GDM1 (cell line): ENCODE results near the gene TMEM41A.
"Not testable (repeated sequence)": the region's sequence is repeated elsewhere in the genome, so short reads cannot be mapped to it uniquely, and the experiment has no call there.

ENCODE experiments used
- DNase-seq: peaks from one replicate; lab custom pipeline; 2025; lab: John Stamatoyannopoulos, UW

TMEM41A gene

DNA sequence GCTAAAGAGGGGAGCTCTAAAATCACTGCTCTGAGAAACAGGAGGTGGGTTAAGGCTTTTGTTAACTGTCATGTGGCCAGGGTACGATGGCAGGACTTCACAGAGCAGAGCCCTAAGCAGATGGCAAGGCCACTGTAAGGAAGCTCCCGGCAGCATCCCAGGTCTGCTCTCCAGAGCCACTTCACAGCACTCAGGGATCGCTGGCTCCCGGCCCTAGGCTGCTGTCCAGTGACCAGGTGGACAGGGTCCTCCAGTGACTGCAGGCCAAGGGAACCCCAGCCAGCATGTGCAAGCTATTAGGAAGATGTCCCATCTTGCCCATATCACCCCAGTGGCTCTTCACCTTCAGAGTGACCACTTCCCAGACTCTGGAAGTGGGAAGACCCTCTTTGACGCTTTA lies 10.4 kb downstream of the TMEM41A start:
- no peak for DNase-seq

DNA sequence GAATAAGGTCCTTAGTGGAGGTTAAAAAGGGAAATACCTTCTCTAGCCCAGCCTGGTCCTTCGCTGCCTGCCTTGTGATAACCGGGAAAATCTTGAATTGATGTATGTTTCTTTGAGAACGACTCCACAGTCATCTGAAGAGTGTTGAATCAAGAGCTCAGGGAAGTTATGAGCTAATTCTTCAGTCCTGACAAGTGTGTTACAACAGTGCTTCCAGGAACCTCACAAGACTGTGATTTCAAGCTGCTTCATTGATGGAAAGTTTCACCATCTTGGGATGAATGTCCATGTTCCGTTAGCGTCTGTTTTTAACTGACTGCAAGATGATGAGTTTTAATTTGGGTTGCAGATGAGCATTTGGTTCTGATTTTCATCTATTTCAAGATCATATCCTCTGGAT lies 12.4 kb downstream of the TMEM41A start:
- no peak for DNase-seq

GRCh38 chr3:185484296-185484695 lies 14.5 kb downstream of the TMEM41A start:
- DNase-seq = no peak

- no peak for DNase-seq
Measured at GRCh38 chr3:185479373-185479945, 19.4 kb downstream of the TMEM41A start.

DNA sequence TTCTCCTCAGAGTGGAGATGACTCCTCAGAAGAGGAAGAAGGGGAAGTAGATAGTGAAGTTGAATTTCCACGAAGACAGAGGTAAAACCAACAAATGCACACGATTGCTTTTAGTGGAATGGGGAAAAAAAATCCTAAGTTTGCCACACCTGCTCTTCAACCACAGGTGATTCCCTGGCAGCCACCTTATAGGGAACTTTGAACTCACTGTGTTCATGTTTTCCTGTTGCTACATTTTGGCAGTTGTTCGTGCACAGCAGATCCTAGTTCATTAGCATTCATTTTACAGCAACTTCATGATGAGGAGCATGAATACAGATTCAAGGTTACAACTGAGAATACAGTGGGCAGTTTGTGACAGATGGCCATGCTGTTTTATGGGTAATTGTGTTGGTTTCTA lies 21.5 kb downstream of the TMEM41A start:
- DNase-seq = no peak

DNA sequence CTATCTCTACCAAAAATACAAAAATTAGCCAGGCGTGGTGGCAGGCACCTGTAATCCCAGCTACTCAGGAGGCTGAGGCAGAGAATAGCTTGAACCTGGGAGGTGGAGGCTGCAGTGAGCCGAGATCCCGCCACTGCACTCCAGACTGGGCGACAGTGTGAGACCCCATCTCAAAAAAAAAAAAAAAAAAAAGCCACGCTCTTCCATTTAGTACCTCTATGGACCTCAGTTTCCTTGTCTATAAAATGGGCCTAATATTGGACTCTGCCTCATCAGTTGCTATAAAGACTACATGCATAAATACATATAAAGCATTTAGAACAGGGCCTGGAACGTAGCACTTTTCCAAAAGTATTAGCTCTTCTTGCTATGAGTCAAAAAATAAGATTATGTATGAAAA lies 23.9 kb downstream of the TMEM41A start:
- not testable (repeated sequence) for DNase-seq

DNA sequence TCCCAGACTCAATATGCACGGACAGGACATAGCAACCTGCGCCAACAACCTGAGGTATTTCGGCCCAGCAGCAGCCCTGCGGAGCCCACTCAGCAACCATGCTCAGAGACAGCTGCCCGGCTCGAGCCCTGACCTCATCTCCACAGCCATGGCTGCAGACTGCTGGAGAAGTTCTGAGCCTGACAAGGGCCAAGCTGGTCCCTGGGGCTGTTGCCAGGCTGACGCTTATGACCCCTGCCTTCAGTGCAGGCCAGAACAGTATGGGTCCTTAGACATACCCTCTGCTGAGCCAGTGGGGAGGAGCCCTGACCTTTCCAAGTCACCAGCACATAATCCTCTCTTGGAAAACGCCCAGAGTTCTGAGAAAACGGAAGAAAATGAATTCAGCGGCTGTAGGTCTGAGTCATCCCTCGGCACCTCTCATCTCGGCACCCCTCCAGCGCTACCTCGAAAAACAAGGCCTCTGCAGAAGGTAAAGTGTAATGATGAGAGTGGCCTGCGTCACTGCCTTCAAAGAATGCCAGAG lies 25.5 kb downstream of the TMEM41A start:
- DNase-seq = no peak

DNA sequence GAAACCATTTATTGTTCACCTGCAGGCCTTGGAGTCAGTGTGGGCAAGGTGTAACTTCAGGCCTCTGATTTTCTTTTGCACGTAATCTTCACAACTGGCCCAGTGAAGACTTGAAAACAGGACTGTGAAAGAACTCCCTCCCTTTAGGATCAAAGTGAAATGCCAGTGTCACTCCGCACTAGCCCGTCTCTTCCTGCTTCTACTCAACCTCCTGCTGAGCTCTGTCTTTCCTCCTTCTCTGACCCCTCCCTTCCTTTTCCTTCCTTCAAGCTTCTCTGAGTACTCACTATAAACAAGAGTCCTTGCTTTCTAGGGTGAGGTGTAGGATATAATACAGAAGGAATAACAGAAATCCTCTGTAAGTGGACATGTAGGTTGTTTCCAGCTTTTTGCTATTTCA lies 28.5 kb downstream of the TMEM41A start:
- DNase-seq = no peak

- no peak for DNase-seq
Measured at GRCh38 chr3:185469542-185469941, 29.3 kb downstream of the TMEM41A start.

GRCh38 chr3:185466123-185466522 lies 32.7 kb downstream of the TMEM41A start:
- not testable (repeated sequence) for DNase-seq

- no peak for DNase-seq
Measured at GRCh38 chr3:185465471-185465870, 33.4 kb downstream of the TMEM41A start.

- DNase-seq = no peak
Measured at GRCh38 chr3:185460719-185461350, 38.0 kb downstream of the TMEM41A start.

DNA sequence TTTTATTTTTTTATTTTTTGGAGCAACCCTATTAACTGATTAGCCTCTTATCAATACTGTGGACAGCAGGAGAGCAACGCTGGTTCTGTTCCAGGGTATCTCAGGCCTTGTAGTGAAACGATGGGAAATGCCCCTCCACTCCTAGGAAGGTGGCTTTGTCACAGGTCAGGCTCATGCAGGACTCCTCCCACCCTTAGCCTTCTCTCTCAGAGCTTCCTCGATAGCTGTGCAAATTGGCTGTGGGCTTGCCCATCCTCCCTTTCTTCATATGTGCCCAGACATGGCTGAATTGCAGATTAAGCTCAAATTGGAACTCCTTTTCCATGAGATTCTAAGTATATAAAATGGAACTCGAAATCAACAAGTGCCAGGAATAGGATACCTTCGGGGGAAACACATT lies 38.5 kb downstream of the TMEM41A start:
- no peak for DNase-seq

DNA sequence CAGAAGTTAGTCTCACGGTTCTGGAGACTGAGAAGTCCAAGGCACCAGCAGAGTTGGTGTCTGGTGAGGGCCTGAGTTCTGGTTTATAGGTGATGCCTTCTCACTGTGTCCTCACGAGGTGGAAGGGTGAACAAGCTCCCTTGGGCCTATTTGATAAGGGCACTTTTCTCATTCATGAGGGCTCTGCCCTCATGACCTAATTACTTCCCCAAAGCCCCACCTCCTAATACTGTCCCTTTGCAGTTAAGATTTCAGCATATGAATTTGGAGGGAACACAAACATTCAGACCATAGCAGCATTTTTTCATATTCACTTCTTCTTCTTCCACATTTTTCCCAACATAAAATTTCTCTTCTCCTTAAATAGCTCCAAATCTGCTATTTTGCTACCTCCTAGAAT lies 41.5 kb downstream of the TMEM41A start:
- no peak for DNase-seq

GRCh38 chr3:185451432-185451831 lies 47.4 kb downstream of the TMEM41A start:
- DNase-seq = not testable (repeated sequence)

- DNase-seq = no peak
Measured at GRCh38 chr3:185448107-185448506, 50.7 kb downstream of the TMEM41A start.

GRCh38 chr3:185444329-185444728 lies 54.5 kb downstream of the TMEM41A start:
- DNase-seq = no peak

DNA sequence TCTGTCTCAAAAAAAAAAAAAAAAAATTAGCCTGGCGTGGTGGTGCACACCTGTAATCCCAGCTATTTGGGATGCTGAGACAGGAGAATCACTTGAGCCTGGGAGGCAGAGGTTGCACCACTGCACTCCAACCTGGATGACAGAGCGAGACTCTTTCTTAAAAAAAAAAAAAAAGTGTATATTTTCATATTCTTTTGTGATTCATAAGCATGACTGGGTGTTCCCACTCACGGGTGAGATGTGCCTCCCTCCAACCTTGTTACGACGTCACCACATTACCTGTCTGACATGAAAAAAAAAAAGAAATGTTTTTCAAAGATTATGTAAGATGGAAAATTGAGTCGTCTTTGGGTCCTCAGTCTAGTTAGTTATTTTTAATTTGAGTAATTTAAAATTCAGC lies 56.8 kb downstream of the TMEM41A start:
- DNase-seq = no peak

DNA sequence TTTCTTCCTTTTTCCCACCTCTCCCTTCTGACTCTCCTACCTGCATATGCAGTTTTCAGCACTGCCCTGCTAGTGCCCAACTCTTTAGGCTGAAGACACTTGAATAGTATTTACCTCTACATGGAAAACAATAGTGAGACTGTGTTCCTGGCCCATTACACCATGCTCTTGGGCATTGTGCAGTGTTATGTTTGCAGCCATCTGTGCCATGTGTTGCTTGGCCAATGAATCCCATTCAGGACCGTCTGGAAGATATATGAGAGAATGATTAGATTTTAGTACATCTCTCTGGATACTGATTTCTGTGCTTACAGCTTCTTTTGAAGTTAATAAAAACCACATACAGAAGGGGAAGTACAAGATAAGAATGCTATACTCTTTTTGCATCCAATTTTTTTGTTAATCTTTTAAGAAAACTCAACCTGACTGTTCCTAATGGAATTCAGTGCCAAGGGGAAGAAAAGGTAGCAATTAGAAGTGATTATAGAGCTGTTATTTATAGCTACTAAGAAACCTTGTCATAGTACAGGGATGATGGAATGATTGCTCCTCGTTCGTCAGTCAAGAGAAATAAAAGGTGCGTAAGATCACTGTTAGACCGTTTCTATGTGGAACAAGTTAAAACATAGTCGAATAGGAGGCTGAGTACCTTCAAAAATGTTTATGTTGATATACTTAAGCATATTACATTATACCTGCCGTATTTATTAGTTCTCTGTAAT lies 58.9 kb downstream of the TMEM41A start:
- no peak for DNase-seq
